Measurements from ENCODE around the gene PCDHA9. TPM values are rescaled to one million over a fixed set of nuclear protein-coding genes. Genes with fewer than 3 reads are reported as not detected.
A peak's percentile ranks its signal among the peaks of the same experiment; 100 is the strongest.
"Not testable (repeated sequence)": the region's sequence is repeated elsewhere in the genome, so short reads cannot be mapped to it uniquely, and the experiment has no call there.

PCDHA9 gene
- total RNA-seq, 4 donors from 2014 or later: 0.26 to 1.2 (median 0.64) TPM

DNA sequence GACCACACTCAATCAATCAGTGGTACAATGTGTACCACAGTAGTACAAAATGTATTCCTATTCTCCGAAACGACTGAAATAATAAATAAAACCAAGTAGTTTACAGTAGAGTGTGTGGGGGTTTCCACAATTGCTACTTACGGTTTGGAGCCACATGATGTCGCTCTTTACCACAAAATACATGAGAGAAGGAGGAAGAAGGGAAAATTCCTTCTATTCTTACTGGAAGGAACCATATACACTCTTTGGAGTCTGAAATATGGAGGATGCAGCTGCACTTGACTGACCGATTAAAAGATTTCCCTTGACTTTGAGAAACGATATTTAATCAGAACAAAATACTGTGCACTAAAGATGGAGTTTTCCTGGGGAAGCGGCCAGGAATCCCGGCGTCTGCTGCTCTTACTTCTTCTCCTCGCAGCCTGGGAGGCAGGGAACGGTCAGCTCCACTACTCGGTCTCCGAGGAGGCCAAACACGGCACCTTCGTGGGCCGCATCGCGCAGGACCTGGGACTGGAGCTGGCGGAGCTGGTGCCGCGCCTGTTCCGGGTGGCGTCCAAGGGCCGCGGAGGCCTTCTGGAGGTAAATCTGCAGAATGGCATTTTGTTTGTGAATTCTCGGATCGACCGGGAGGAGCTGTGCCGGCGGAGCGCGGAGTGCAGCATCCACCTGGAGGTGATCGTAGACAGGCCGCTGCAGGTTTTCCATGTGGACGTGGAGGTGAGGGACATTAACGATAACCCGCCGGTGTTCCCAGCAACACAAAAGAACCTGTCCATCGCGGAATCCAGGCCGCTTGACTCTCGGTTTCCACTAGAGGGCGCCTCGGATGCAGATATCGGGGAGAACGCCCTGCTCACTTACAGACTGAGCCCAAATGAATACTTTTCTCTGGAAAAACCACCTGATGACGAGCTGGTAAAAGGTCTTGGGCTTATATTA is 41.1 kb upstream of the PCDHA9 start, which contains the start of gene PCDHA4:
Gene PCDHA4 (plus strand): TSS at position 235 of the 942 bp plus-strand sequence.
- no peak for TF ChIP-seq POLR2A (IDR thresholded peaks at IDR 0.05)
- TF ChIP-seq, protein P1, sequence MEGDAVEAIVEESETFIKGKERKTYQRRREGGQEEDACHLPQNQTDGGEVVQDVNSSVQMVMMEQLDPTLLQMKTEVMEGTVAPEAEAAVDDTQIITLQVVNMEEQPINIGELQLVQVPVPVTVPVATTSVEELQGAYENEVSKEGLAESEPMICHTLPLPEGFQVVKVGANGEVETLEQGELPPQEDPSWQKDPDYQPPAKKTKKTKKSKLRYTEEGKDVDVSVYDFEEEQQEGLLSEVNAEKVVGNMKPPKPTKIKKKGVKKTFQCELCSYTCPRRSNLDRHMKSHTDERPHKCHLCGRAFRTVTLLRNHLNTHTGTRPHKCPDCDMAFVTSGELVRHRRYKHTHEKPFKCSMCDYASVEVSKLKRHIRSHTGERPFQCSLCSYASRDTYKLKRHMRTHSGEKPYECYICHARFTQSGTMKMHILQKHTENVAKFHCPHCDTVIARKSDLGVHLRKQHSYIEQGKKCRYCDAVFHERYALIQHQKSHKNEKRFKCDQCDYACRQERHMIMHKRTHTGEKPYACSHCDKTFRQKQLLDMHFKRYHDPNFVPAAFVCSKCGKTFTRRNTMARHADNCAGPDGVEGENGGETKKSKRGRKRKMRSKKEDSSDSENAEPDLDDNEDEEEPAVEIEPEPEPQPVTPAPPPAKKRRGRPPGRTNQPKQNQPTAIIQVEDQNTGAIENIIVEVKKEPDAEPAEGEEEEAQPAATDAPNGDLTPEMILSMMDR (IDR thresholded peaks at IDR 0.05): peak; percentile 15 to 43 (median 28)
- Histone ChIP-seq H3K4me3 (peak within 1 kb of the TSS; percentile 13 to 19), H3K27ac (peak within 1 kb of the TSS; percentile 33 to 44), H3K27me3 (no peaks in the 10 kb centered on the region), H3K4me1 (no peaks in the 10 kb centered on the region), H3K36me3 (no peaks in the 10 kb centered on the region), H3K9me3 (no peaks in the 10 kb centered on the region)
- peak; percentile 32 to 45 for DNase-seq
- intact Hi-C loops (cut with DNase I; ENCODE audit: low total_unique reads): no loop called here

DNA sequence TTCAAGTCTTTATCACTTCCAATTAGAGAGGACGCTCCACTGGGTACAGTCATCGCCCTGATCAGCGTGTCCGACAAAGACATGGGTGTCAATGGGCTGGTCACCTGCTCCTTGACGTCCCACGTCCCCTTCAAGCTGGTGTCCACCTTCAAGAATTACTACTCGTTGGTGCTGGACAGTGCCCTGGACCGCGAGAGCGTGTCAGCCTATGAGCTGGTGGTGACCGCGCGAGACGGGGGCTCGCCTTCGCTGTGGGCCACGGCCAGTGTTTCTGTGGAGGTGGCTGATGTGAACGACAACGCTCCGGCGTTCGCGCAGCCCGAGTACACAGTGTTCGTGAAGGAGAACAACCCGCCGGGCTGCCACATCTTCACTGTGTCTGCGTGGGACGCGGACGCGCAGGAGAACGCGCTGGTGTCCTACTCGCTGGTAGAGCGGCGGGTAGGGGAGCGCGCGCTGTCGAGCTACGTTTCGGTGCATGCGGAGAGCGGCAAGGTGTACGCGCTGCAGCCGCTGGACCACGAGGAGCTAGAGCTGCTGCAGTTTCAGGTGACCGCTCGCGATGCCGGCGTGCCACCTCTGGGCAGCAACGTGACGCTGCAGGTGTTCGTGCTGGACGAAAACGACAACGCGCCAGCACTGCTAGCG is 39.8 kb upstream of the PCDHA9 start:
- intact Hi-C loops (cut with DNase I; ENCODE audit: low total_unique reads); H3K27ac ChIP-seq; H3K27me3 ChIP-seq; H3K36me3 ChIP-seq; H3K4me1 ChIP-seq; H3K9me3 ChIP-seq; DNase-seq; H3K4me3 ChIP-seq: not testable (repeated sequence)

DNA sequence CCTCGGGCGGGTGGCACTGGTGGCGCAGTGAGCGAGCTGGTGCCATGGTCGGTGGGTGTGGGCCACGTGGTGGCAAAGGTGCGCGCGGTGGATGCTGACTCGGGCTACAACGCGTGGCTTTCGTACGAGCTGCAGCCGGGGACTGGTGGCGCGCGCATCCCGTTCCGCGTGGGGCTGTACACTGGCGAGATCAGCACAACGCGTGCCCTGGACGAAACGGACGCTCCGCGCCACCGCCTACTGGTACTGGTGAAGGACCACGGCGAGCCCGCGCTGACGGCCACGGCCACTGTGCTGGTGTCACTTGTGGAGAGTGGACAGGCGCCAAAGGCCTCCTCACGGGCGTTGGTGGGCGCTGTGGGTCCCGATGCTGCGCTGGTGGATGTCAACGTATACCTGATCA is 39.3 kb upstream of the PCDHA9 start:
- H3K36me3 ChIP-seq: no peaks in the 10 kb centered on the region
- DNase-seq: peak in 1 of 2 donors; percentile 13
- H3K4me3 ChIP-seq: no peak overlapping the region
- TF ChIP-seq, protein P1 (IDR thresholded peaks at IDR 0.05): no peak
- no peak for TF ChIP-seq POLR2A (IDR thresholded peaks at IDR 0.05)
- H3K27ac ChIP-seq: no peak overlapping the region
- intact Hi-C loops (cut with DNase I; ENCODE audit: low total_unique reads): no loop called here
- no peaks in the 10 kb centered on the region for H3K9me3 ChIP-seq
- H3K27me3 ChIP-seq: no peaks in the 10 kb centered on the region
- H3K4me1 ChIP-seq: no peaks in the 10 kb centered on the region

DNA sequence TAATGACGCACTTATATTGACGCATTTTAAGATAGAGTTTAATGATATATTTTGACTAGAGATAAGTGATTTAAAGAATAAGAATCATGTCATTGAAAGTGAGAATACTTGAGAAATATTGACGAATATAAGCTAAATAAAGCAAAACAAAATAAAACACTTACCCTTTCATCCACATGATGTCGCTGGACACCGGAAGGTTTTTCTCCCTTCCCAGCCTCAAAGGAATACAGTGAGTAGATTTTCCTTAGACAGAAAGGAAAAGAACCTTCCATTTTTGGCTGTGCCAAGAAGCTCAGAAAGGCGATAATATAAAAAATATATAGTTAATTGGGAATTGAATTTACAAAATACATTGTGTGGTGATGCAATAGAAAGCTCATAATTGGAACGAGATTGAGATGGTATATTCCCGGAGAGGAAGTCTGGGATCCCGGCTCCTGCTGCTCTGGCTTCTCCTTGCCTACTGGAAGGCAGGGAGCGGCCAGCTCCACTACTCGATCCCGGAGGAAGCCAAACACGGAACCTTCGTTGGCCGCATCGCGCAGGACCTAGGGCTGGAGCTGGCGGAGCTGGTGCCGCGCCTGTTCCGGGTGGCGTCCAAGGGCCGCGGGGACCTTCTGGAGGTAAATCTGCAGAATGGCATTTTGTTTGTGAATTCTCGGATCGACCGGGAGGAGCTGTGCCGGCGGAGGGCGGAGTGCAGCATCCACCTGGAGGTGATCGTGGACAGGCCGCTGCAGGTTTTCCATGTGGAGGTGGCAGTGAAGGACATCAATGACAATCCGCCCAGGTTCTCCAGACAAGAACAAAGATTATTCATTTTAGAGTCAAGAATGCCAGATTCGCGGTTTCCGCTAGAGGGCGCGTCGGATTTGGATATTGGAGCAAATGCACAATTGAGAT is 26.6 kb upstream of the PCDHA9 start, which contains the start of gene PCDHA5:
Gene PCDHA5 (plus strand): TSS at position 239 of the 906 bp plus-strand sequence.
- Histone ChIP-seq H3K9me3 (peaks cover 0 to 8% of the 10 kb centered on the region in 2 donors), H3K27me3 (peaks cover 0 to 12% of the 10 kb centered on the region in 2 donors), H3K4me3 (no peak within 1 kb of the TSS), H3K36me3 (no peaks in the 10 kb centered on the region), H3K27ac (no peak within 1 kb of the TSS), H3K4me1 (no peaks in the 10 kb centered on the region)
- intact Hi-C loops (cut with DNase I; ENCODE audit: low total_unique reads): no loop called here
- TF ChIP-seq, protein P1 (IDR thresholded peaks at IDR 0.05): peak in 2 of 4 experiments; percentile 22 to 25
- TF ChIP-seq POLR2A (IDR thresholded peaks at IDR 0.05): no peak
- peak in 1 of 2 donors; percentile 31 for DNase-seq

DNA sequence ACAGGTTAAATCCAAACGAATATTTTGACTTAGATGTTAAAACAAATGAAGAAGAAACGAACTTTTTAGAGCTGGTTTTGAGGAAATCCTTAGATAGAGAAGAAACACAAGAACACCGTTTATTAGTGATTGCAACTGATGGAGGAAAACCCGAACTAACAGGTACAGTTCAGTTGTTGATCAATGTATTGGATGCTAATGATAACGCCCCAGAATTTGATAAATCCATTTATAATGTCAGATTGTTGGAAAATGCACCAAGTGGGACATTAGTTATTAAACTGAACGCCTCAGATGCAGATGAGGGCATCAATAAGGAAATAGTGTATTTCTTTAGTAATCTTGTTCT is 25.9 kb upstream of the PCDHA9 start:
- Histone ChIP-seq H3K27ac (no peak overlapping the region), H3K4me1 (no peaks in the 10 kb centered on the region), H3K4me3 (no peak overlapping the region), H3K36me3 (no peaks in the 10 kb centered on the region), H3K9me3 (peaks cover 0 to 13% of the 10 kb centered on the region in 2 donors), H3K27me3 (peaks cover 0 to 12% of the 10 kb centered on the region in 2 donors)
- intact Hi-C loops (cut with DNase I; ENCODE audit: low total_unique reads): no loop called here
- no peak for TF ChIP-seq POLR2A (IDR thresholded peaks at IDR 0.05)
- TF ChIP-seq, protein P1 (IDR thresholded peaks at IDR 0.05): no peak
- DNase-seq: no peak

DNA sequence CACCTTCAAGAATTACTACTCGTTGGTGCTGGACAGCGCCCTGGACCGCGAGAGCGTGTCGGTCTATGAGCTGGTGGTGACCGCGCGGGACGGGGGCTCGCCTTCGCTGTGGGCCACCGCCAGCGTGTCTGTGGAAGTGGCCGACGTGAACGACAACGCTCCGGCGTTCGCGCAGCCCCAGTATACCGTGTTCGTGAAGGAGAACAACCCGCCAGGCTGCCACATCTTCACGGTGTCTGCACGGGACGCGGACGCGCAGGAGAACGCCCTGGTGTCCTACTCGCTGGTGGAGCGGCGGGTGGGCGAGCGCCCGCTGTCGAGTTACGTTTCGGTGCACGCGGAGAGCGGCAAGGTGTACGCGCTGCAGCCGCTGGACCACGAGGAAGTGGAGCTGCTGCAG is 25.2 kb upstream of the PCDHA9 start:
- peaks cover 0 to 13% of the 10 kb centered on the region in 2 donors for H3K9me3 ChIP-seq
- H3K4me1 ChIP-seq; H3K36me3 ChIP-seq; H3K4me3 ChIP-seq; DNase-seq; intact Hi-C loops (cut with DNase I; ENCODE audit: low total_unique reads); H3K27ac ChIP-seq: not testable (repeated sequence)
- H3K27me3 ChIP-seq: peaks cover 0 to 12% of the 10 kb centered on the region in 2 donors
